Tibial nerve (tissue), 4 donors: Measurements from ENCODE around the gene GNAQ. TPM values are rescaled to one million over a fixed set of nuclear protein-coding genes. Genes with fewer than 3 reads are reported as not detected.
A peak's percentile ranks its signal among the peaks of the same experiment; 100 is the strongest.

Experiments
- DNase-seq, 2 donors: peaks; one replicate each; pipeline ENCODE4 v3.0.0-alpha.2; 2019; ENCODE audit warnings: low spot score in 2 of 2
- H3K27ac ChIP-seq, 4 donors: fragments of 200-600 bp; sonication (generic) in 3 of 4; one replicate each; pipeline ENCODE4 v1.5.1; 2017 to 2019; ENCODE audit warnings: mild to moderate bottlenecking in 1 of 4
- H3K27me3 ChIP-seq, 2 donors: fragments of 200-600 bp; sonication (generic) in 1 of 2; one replicate each; pipeline versions ENCODE4 v1.5.1 to v1.6.0; 2017 to 2019
- H3K36me3 ChIP-seq, 3 donors: fragments of 200-600 bp; sonication (generic); one replicate each; pipeline ENCODE4 v1.5.1; 2018 to 2019
- H3K4me1 ChIP-seq, 4 donors: fragments of 200-600 bp; sonication (generic) in 3 of 4; one replicate each; pipeline ENCODE4 v1.5.1; 2017 to 2019
- H3K4me3 ChIP-seq, 4 donors: fragments of 200-600 bp; sonication (generic) in 3 of 4; one replicate each; pipeline ENCODE4 v1.5.1; 2017 to 2019; ENCODE audit warnings: mild to moderate bottlenecking in 1 of 4, moderate library complexity in 1 of 4
- H3K9me3 ChIP-seq, 4 donors: fragments of 200-600 bp; sonication (generic) in 3 of 4; one replicate each; pipeline ENCODE4 v1.5.1; 2017 to 2019
- CTCF ChIP-seq, 5 experiments: fragments of 200-600 bp in 3 of 5; fragments of 450-650 bp in 2 of 5; sonication (generic) in 3 of 5; IDR thresholded peaks; one replicate each; pipeline ENCODE4 v1.5.1; 2016 to 2019; ENCODE audit warnings: antibody characterized with exemption in 5 of 5, mild to moderate bottlenecking in 3 of 5, moderate library complexity in 2 of 5
- EP300 ChIP-seq, 2 donors: sonication (generic); formaldehyde crosslinking; IDR thresholded peaks; one replicate each; pipeline ENCODE4 v1.6.1; 2017; ENCODE audit warnings: antibody characterized with exemption in 2 of 2, mild to moderate bottlenecking in 1 of 2
- POLR2A ChIP-seq, 2 donors: fragments of 450-650 bp; IDR thresholded peaks; one replicate each; pipeline ENCODE4 v1.6.1; 2017; ENCODE audit warnings: antibody characterized with exemption in 2 of 2, mild to moderate bottlenecking in 2 of 2, moderate library complexity in 2 of 2
- WGBS, 2 donors: methylation state at CpG; one replicate each; pipeline ENCODE4 v1.1.5; 2018; 5-methylcytosine and 5-hydroxymethylcytosine counted together
- total RNA-seq, 4 donors: library from RNA; depleted of rRNA; stranded (reverse); fragments of >200 nt; gene quantifications; one replicate each; pipeline ENCODE4 v1.1.0, GENCODE V29; 2016

The GNAQ gene
- total RNA-seq, 4 donors from 2014 or later = 38.7 to 50.3 (median 41.6) TPM

GRCh38 chr9:77982581-77983319 is 48.9 kb downstream of the GNAQ start:
- Histone ChIP-seq H3K27me3 (no peaks in the 10 kb centered on the region), H3K4me1 (peaks cover 0 to 50% (median 15%) of the 10 kb centered on the region in 4 donors), H3K27ac (no peak overlapping the region), H3K36me3 (no peaks in the 10 kb centered on the region), H3K4me3 (no peak overlapping the region), H3K9me3 (no peaks in the 10 kb centered on the region)
- no peak for DNase-seq
- 77 to 79% methylated on average over 7 of the region's 7 CpGs for WGBS, 2 donors
- TF ChIP-seq POLR2A (IDR thresholded peaks at IDR 0.05) (no peak), EP300 (IDR thresholded peaks at IDR 0.05) (no peak), CTCF (IDR thresholded peaks at IDR 0.05) (no peak)

GRCh38 chr9:77981907-77982306 is 49.7 kb downstream of the GNAQ start:
- Histone ChIP-seq H3K27ac (peak overlapping the region in 2 of 4 donors; percentile 5 to 18), H3K9me3 (no peaks in the 10 kb centered on the region), H3K27me3 (no peaks in the 10 kb centered on the region), H3K36me3 (no peaks in the 10 kb centered on the region), H3K4me3 (no peak overlapping the region), H3K4me1 (peaks cover 0 to 58% (median 21%) of the 10 kb centered on the region in 4 donors)
- no peak for DNase-seq
- no peak for TF ChIP-seq EP300 (IDR thresholded peaks at IDR 0.05)
- no peak for TF ChIP-seq POLR2A (IDR thresholded peaks at IDR 0.05)
- no peak for TF ChIP-seq CTCF (IDR thresholded peaks at IDR 0.05)
- 53 to 58% methylated on average over 1 of the region's 1 CpG for WGBS, 2 donors

- H3K9me3 ChIP-seq = no peaks in the 10 kb centered on the region
- no peaks in the 10 kb centered on the region for H3K36me3 ChIP-seq
- H3K4me1 ChIP-seq = peaks cover 0 to 63% (median 24%) of the 10 kb centered on the region in 4 donors
- no peak overlapping the region for H3K4me3 ChIP-seq
- no peak overlapping the region for H3K27ac ChIP-seq
- WGBS, 2 donors = 18 to 36% methylated on average over 2 of the region's 2 CpGs
- no peak for DNase-seq
- no peaks in the 10 kb centered on the region for H3K27me3 ChIP-seq
- TF ChIP-seq CTCF (IDR thresholded peaks at IDR 0.05) (no peak), POLR2A (IDR thresholded peaks at IDR 0.05) (no peak), EP300 (IDR thresholded peaks at IDR 0.05) (no peak)
These were observed 50.3 kb downstream of the GNAQ start for GRCh38 chr9:77981332-77981731.

- H3K27me3 ChIP-seq = no peaks in the 10 kb centered on the region
- peak overlapping the region in 1 of 4 donors; percentile 18 for H3K27ac ChIP-seq
- DNase-seq = no peak
- TF ChIP-seq POLR2A (IDR thresholded peaks at IDR 0.05) = no peak
- TF ChIP-seq CTCF (IDR thresholded peaks at IDR 0.05) = no peak
- TF ChIP-seq EP300 (IDR thresholded peaks at IDR 0.05) = no peak
- no peak overlapping the region for H3K4me3 ChIP-seq
- no peaks in the 10 kb centered on the region for H3K36me3 ChIP-seq
- H3K9me3 ChIP-seq = no peaks in the 10 kb centered on the region
- H3K4me1 ChIP-seq = peaks cover 0 to 65% (median 25%) of the 10 kb centered on the region in 4 donors
These were observed 51.0 kb downstream of the GNAQ start for GRCh38 chr9:77980622-77981021.

- H3K27ac ChIP-seq = peak overlapping the region in 2 of 4 donors; percentile 23 to 79
- no peaks in the 10 kb centered on the region for H3K36me3 ChIP-seq
- no peak overlapping the region for H3K4me3 ChIP-seq
- H3K9me3 ChIP-seq = no peaks in the 10 kb centered on the region
- TF ChIP-seq CTCF (IDR thresholded peaks at IDR 0.05) (no peak), POLR2A (IDR thresholded peaks at IDR 0.05) (no peak), EP300 (IDR thresholded peaks at IDR 0.05) (no peak)
- peaks cover 0 to 79% (median 30%) of the 10 kb centered on the region in 4 donors for H3K4me1 ChIP-seq
- WGBS, 2 donors = 75 to 84% methylated on average over 3 of the region's 3 CpGs
- H3K27me3 ChIP-seq = no peaks in the 10 kb centered on the region
- DNase-seq = no peak
These were observed 53.4 kb downstream of the GNAQ start for GRCh38 chr9:77978086-77978781.
